GM18519 (cell line): ENCODE measurements around the gene SCAPER.
"Not testable (repeated sequence)": the region's sequence is repeated elsewhere in the genome, so short reads cannot be mapped to it uniquely, and the experiment has no call there.

Experiments
- ATAC-seq: cut with Tn5 transposase; IDR thresholded peaks from one replicate; pipeline ENCODE4 v1.9.1; 2021; ENCODE audit warnings: mild to moderate bottlenecking, moderate library complexity; ENCODE audit not compliant: unreplicated experiment, low FRiP score

SCAPER gene

GRCh38 chr15:76912430-76912829 lies 7.3 kb upstream of the SCAPER start:
- no peak for ATAC-seq

GRCh38 chr15:76905855-76906254 lies 715 bp upstream of the SCAPER start:
- no peak for ATAC-seq

- ATAC-seq: no peak
Observed at GRCh38 chr15:76904461-76905012, 603 bp downstream of the SCAPER start.

GRCh38 chr15:76903251-76903681 lies 1.9 kb downstream of the SCAPER start:
- ATAC-seq: no peak

- ATAC-seq: no peak
Observed at GRCh38 chr15:76901965-76902364, 3.2 kb downstream of the SCAPER start.

- not testable (repeated sequence) for ATAC-seq
Observed at GRCh38 chr15:76899931-76900310, 5.2 kb downstream of the SCAPER start.

- not testable (repeated sequence) for ATAC-seq
Observed at GRCh38 chr15:76899176-76899930, 5.8 kb downstream of the SCAPER start.

GRCh38 chr15:76898102-76898501 lies 7.0 kb downstream of the SCAPER start:
- no peak for ATAC-seq

- no peak for ATAC-seq
Observed at GRCh38 chr15:76894174-76894573, 11.0 kb downstream of the SCAPER start.

GRCh38 chr15:76892836-76893235 lies 12.3 kb downstream of the SCAPER start:
- ATAC-seq: not testable (repeated sequence)

GRCh38 chr15:76887280-76888141 lies 17.6 kb downstream of the SCAPER start:
- ATAC-seq: not testable (repeated sequence)

- ATAC-seq: no peak
Observed at GRCh38 chr15:76885212-76885611, 19.9 kb downstream of the SCAPER start.

- ATAC-seq: no peak
Observed at GRCh38 chr15:76875911-76876310, 29.2 kb downstream of the SCAPER start.

GRCh38 chr15:76873066-76873465 lies 32.1 kb downstream of the SCAPER start:
- not testable (repeated sequence) for ATAC-seq

- no peak for ATAC-seq
Observed at GRCh38 chr15:76871930-76872329, 33.2 kb downstream of the SCAPER start.

GRCh38 chr15:76868740-76869139 lies 36.4 kb downstream of the SCAPER start:
- ATAC-seq: no peak

- ATAC-seq: no peak
Observed at GRCh38 chr15:76866716-76867321, 38.3 kb downstream of the SCAPER start.

GRCh38 chr15:76866008-76866407 lies 39.1 kb downstream of the SCAPER start:
- ATAC-seq: no peak

- ATAC-seq: no peak
Observed at GRCh38 chr15:76865548-76865991, 39.6 kb downstream of the SCAPER start.

GRCh38 chr15:76864586-76864985 lies 40.6 kb downstream of the SCAPER start:
- no peak for ATAC-seq

GRCh38 chr15:76863693-76864092 lies 41.4 kb downstream of the SCAPER start:
- ATAC-seq: no peak
